Measurements from ENCODE around the gene KSR2.

Gene KSR2

DNA sequence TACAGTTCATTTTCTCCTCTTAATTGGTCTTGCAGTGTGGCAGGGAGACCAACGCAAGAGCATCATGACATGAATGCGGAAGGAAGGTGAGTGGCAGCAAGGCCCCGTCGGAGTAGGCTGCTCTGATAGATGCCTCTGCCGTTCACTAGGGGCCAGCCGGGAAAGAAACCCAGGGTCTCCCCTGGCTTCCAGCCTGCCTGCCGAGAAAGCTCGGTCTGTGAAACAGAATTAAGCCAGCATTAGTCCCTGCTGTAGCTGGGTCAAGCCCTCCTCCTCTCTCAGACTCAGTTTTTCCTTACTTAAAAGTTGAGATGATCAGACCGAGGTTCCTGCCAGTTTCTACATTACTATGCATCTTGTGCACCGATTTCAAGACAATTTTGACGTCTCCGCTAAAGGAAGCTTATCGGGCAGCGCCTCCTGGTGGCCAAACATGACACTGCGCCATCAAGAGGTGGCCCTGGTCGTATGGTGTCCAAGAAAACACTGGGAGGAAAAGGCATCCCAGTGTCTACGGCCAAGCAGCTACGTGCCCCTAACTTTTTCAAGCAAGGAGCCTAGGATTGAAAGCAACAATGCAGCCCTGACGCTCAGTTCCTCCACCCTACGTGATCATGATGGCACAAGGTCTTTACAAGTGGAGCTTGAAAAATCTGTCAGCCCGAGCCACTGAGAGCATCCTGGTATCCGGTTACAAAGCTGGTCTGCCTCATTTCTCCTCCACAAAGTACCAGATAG, 131.6 kb downstream of the KSR2 start (continued):
- TF ChIP-seq, protein P1, sequence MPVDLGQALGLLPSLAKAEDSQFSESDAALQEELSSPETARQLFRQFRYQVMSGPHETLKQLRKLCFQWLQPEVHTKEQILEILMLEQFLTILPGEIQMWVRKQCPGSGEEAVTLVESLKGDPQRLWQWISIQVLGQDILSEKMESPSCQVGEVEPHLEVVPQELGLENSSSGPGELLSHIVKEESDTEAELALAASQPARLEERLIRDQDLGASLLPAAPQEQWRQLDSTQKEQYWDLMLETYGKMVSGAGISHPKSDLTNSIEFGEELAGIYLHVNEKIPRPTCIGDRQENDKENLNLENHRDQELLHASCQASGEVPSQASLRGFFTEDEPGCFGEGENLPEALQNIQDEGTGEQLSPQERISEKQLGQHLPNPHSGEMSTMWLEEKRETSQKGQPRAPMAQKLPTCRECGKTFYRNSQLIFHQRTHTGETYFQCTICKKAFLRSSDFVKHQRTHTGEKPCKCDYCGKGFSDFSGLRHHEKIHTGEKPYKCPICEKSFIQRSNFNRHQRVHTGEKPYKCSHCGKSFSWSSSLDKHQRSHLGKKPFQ (tag by site-specific recombination; IDR thresholded peaks at IDR 0.05) = no peak

DNA sequence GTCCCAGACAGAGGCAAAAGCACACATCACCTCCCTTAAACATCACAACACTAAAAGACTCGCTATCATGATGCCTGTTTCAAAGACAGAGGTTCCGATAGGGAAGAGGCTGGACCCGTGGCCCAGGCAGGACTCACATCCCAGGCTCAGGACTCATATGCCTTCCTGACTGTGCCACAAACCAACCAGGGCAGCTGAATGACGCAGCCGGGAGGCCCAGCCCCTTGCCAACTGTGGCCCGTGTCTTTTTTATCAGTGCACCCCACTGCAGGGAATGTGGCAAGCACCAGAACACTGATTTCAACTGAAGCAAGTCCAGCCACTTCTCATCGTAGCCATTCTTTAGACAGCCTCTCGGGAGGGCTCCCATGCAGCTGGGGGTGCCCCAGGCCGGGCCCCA, 132.3 kb downstream of the KSR2 start:
- H3K9me3 ChIP-seq (ENCODE audit: control insufficient read depth, insufficient read depth, low read depth, low read length) = no peaks in the 10 kb centered on the region
- TF ChIP-seq HOXA7 (CRISPR knock-in tag; IDR thresholded peaks at IDR 0.05; ENCODE audit: borderline replicate concordance) = no peak
- no peak for TF ChIP-seq ZNF302 (tag by site-specific recombination; IDR thresholded peaks at IDR 0.05; ENCODE audit: low read depth)
- no peak for TF ChIP-seq KLF17 (tag by site-specific recombination; IDR thresholded peaks at IDR 0.05)
- TF ChIP-seq AEBP2 (tag by site-specific recombination; IDR thresholded peaks at IDR 0.05; ENCODE audit: borderline replicate concordance) = no peak
- TF ChIP-seq, protein P2, sequence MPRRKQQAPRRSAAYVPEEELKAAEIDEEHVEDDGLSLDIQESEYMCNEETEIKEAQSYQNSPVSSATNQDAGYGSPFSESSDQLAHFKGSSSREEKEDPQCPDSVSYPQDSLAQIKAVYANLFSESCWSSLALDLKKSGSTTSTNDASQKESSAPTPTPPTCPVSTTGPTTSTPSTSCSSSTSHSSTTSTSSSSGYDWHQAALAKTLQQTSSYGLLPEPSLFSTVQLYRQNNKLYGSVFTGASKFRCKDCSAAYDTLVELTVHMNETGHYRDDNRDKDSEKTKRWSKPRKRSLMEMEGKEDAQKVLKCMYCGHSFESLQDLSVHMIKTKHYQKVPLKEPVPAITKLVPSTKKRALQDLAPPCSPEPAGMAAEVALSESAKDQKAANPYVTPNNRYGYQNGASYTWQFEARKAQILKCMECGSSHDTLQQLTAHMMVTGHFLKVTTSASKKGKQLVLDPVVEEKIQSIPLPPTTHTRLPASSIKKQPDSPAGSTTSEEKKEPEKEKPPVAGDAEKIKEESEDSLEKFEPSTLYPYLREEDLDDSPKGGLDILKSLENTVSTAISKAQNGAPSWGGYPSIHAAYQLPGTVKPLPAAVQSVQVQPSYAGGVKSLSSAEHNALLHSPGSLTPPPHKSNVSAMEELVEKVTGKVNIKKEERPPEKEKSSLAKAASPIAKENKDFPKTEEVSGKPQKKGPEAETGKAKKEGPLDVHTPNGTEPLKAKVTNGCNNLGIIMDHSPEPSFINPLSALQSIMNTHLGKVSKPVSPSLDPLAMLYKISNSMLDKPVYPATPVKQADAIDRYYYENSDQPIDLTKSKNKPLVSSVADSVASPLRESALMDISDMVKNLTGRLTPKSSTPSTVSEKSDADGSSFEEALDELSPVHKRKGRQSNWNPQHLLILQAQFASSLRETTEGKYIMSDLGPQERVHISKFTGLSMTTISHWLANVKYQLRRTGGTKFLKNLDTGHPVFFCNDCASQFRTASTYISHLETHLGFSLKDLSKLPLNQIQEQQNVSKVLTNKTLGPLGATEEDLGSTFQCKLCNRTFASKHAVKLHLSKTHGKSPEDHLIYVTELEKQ (tag by site-specific recombination; IDR thresholded peaks at IDR 0.05; ENCODE audit: borderline replicate concordance) = no peak
- TF ChIP-seq ZBTB49 (tag by site-specific recombination; IDR thresholded peaks at IDR 0.05; ENCODE audit: low read depth) = no peak
- TF ChIP-seq ZNF26 (tag by site-specific recombination; IDR thresholded peaks at IDR 0.05) = no peak
- no peak for TF ChIP-seq ZNF76 (tag by site-specific recombination; IDR thresholded peaks at IDR 0.05; ENCODE audit: borderline replicate concordance, low read depth)
- no peak for TF ChIP-seq ZNF37A (tag by site-specific recombination; IDR thresholded peaks at IDR 0.05)
- no peak overlapping the region for H3K4me3 ChIP-seq (ENCODE audit: low read depth, low read length)
- H3K4me1 ChIP-seq (ENCODE audit: control insufficient read depth, insufficient read depth, low read length) = no peaks in the 10 kb centered on the region
- no peaks in the 10 kb centered on the region for H3K36me3 ChIP-seq (ENCODE audit: control insufficient read depth in 2 of 2, insufficient read depth in 1 of 2, low read length in 2 of 2)
- CTCF ChIA-PET = interaction anchor here (0.6 to 10.2 kb wide), 30 partner anchors 9 to 1423 kb away, joined by 3 to 125 read pairs (median 7); no protein-coding TSS in a partner anchor
- POLR2A ChIA-PET = no interaction called here
- no peak overlapping the region for H3K27ac ChIP-seq (ENCODE audit: extremely low read depth, low read depth, low read length)

Data from HEK293 (cell line).